NOMO-1 (cell line): ENCODE results near the gene RNF126.
"Not testable (repeated sequence)": the region's sequence is repeated elsewhere in the genome, so short reads cannot be mapped to it uniquely, and the experiment has no call there.

Experiments
- DNase-seq, 2 experiments: peaks; one replicate each; lab custom pipeline; 2025; ENCODE audit not compliant: unreplicated experiment in 2 of 2; lab: John Stamatoyannopoulos, UW

Gene RNF126

GRCh38 chr19:686589-687297 lies 23.7 kb upstream of the RNF126 start:
- no peak for DNase-seq

- DNase-seq: no peak
Measured at GRCh38 chr19:685454-685931, 22.5 kb upstream of the RNF126 start.

GRCh38 chr19:682678-683320 lies 19.8 kb upstream of the RNF126 start:
- no peak for DNase-seq

- DNase-seq: peak in 1 of 2 experiments; percentile 91
Measured at GRCh38 chr19:681029-682019, 18.3 kb upstream of the RNF126 start.

DNA sequence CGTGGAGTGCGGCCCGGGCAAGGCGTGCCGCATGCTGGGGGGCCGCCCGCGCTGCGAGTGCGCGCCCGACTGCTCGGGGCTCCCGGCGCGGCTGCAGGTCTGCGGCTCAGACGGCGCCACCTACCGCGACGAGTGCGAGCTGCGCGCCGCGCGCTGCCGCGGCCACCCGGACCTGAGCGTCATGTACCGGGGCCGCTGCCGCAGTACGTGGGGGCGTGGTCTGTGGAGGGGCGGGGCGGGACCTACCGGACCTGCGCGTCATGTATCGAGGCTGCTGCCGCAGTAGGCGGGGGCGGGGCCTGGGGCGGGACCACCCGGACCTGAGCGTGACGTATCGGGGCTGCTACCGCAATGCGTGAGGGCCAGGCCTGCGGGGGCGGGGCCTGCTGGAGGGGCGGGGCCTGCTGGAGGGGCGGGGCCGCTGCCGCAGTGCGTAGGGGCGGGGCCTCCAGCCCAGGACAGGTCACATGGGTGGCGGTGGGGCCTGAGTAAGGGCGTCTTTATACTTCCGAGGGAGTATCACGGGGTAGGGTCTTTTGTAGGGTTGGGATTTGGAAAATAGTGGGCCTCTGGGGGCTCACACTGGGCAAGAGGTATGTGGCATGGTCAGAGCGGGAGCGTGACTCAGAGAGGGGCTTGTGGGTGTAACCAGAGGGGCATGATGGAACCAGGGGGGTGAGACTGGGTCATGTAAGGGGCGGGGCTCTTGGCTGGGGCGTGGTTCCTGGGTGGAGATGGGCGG lies 17.4 kb upstream of the RNF126 start:
- DNase-seq: peak; percentile 95 to 98

DNA sequence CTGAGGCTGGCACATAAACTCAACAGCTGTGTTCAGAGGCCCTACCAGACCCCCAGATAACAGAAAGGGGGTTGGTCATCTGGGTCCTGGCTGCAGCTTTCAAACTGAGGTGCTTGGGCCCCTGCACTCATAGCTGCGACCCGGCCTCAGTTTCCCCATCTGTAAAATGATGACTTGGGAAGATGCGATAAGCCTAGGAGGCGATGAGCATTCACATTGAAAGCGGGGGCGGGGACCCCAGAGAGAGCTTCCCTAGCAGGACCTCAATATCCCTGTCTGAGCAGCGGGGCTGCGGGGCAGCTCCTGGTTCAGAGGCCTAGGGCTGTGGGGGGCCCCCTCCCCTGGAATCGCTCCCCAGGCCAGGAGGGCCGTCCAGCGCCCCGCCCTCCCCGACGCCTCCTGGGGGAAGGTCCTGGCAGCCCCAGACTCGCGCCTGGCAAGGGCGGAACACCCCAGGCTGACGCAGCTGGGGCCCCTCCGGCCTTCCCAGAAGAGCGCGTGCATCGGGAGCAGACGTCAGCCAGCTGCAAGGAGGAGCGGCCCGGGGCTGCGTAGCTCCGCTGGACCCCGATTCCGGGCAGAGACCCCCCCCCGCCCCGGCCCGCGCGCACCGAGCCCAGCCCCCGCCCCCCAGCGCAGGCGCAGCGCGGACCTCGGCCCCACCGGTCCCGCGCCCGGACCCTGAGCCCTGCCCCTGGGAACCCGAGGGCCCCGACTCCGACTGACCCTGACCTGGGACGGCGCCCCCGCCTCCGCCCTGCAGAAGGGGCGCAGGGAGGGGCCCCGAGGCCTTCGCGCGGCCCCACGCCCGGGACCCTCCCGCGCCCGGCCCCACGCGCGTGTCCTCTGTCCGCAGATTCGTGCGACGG lies 16.6 kb upstream of the RNF126 start:
- DNase-seq: peak; percentile 22 to 24

- no peak for DNase-seq
Measured at GRCh38 chr19:678791-679388, 15.9 kb upstream of the RNF126 start.

GRCh38 chr19:677601-678436 lies 14.8 kb upstream of the RNF126 start:
- no peak for DNase-seq

- no peak for DNase-seq
Measured at GRCh38 chr19:677201-677600, 14.2 kb upstream of the RNF126 start.

DNA sequence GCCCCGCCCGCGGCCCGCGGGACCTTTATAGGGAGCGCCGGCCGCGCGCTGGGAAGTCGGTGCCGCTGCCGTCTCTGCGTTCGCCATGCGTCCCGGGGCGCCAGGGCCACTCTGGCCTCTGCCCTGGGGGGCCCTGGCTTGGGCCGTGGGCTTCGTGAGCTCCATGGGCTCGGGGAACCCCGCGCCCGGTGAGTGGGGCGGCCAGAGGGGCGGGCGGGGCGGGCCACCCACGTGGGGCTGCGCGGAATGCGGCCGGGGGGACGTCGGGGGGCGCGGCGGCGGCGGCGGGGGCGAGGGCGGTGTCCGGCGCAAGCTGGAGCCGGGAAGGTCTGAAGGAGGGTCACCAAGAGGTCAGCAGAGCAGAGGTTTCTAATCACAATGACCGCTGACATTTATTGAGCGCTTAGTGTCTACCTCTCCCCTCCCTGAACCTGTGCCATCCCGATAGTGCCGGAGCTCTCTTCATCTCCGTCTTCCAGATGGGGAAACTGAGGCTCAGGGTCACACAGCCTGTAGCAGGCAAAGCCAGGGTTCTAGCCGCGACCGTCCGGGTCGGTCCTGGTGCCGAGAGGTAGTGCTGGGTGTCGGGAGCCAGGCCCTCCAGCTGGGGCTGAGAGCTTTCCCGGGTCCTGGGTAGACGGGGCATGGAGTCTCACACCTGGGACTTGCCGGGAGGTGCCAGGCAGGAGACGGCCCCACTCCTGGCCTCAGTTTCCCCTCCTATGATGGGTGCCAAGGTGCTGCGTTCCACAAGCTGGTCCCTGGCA lies 13.5 kb upstream of the RNF126 start, which contains the start of gene FSTL3:
TSS of gene FSTL3 (plus strand) at position 54 of the 767 bp plus-strand sequence. CDS start at position 86, 32 bp downstream.
- DNase-seq: no peak

DNA sequence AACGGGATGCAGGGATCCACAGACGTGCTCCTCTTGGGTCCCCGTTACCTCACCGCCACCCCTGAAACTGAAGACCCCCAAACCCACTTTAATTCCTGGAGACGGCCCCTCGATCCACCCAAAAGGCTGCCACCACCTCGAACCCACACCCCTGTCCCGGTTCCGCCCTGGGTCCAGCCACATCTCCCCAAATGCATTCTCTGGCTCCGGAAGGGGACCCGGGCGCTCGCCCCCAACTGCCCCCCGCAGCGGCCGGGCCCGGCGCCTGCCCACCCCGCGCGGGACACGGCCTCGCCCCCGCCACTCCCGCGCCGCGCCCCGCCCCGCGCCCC lies 13.0 kb upstream of the RNF126 start:
- DNase-seq: no peak

- no peak for DNase-seq
Measured at GRCh38 chr19:674282-675151, 11.5 kb upstream of the RNF126 start.

DNA sequence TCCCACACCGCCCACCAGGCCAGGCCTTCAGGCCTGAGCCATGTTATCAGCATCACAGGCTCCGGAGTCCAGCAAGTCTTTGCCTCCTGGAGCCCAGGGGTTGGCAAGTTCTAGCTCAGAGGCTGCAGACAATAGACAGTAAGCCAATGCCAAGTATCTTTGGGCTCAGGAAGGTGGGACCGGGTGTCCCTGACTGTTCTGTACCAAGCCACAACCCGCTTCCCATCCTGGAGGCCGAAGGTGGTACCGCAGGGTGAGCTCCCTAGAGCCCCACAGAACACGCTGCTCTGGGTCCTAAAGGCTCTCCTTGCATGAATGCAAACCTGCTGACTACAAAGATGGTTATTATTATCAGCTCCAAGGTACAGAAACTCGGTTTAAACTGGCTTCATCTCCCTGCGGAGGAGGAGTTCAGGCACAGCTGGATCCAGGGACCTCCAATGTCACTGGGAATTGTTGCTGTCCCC lies 7.6 kb upstream of the RNF126 start:
- no peak for DNase-seq

DNA sequence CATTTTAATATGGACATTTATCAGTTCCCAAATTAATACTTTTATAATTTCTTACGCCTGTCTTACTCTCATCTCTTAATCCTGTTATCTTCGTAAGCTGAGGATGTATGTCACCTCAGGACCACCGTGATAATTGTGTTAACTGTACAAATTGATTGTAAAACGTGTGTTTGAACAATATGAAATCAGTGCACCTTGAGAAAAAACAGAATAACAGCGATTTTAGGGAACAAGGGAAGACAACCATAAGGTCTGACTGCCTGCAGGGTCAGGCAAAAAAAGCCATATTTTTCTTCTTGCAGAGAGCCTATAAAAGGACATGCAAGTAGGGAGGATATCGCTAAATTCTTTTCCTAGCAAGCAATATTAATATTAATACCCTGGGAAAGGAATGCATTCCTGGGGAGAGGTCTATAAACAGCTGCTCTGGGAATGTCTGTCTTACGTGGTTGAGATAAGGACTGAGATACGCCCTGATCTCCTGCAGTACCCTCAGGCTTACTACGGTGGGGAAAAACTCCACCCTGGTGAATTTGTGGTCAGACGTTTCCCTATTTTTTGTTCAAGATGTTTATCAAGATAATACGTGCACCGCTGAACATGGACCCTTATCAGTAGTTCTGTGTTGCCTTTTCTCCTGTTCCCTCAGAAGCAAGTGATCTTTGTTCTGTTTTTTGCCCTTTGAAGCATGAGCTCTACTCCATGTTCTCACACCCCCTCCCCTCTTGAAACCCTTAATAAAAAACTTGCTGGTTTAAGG lies 5.8 kb upstream of the RNF126 start:
- not testable (repeated sequence) for DNase-seq

DNA sequence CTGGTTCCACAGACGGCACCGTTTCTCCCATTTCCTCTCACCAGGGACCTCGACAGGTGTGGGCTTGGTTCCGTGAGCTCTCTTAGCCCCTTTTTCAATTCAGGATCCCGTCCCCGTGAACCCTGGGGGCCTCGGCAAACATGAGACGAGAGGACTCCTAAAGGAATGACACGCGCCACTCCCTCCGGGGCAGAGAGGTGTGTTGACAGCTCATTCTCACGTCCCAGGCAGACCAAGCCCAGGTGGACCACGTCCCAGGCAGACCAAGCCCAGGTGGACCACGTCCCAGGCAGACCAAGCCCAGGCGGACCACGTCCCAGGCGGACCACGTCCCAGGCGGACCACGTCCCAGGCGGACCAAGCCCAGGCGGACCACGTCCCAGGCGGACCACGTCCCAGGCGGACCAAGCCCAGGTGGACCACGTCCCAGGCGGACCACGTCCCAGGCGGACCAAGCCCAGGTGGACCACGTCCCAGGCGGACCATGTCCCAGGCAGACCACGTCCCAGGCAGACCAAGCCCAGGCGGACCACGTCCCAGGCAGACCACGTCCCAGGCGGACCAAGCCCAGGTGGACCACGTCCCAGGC lies 4.1 kb upstream of the RNF126 start:
- DNase-seq: not testable (repeated sequence)
